Type B pancreatic cell (in vitro differentiated cells): Measurements from ENCODE around the gene KANSL3. TPM values are rescaled to one million over a fixed set of nuclear protein-coding genes. Genes with fewer than 3 reads are reported as not detected.

Source experiments
- DNase-seq: peaks from one replicate; pipeline ENCODE4 v3.0.0; 2021; ENCODE audit warnings: mixed read lengths; ENCODE audit not compliant: unreplicated experiment; ENCODE audit errors: extremely low spot score
- H3K27ac Mint-ChIP-seq: 2 replicates; pipeline ENCODE4 v1.8.0; 2021; ENCODE audit warnings: mild to moderate bottlenecking, mixed read lengths
- H3K27me3 Mint-ChIP-seq: 2 replicates; pipeline ENCODE4 v1.8.0; 2021; ENCODE audit warnings: mixed read lengths
- H3K36me3 Mint-ChIP-seq: 2 replicates; pipeline ENCODE4 v1.8.0; 2021; ENCODE audit warnings: mixed read lengths
- H3K4me1 Mint-ChIP-seq: one replicate; pipeline ENCODE4 v1.8.0; 2021; ENCODE audit warnings: mixed read lengths; ENCODE audit not compliant: unreplicated experiment
- H3K4me3 Mint-ChIP-seq: 2 replicates; pipeline ENCODE4 v1.8.0; 2021; ENCODE audit warnings: mild to moderate bottlenecking, mixed read lengths
- H3K9me3 Mint-ChIP-seq: 2 replicates; pipeline ENCODE4 v1.8.0; 2021; ENCODE audit warnings: mixed read lengths
- total RNA-seq: library from RNA; stranded (reverse); gene quantifications from 2 replicates; pipeline ENCODE4 v1.2.1, GENCODE V29; 2021; ENCODE audit warnings: low replicate concordance
- TF ChIP-seq, protein P1 (sequence below): fragments of 200-600 bp; sonication (generic); conservative IDR thresholded peaks from 2 replicates; pipeline ENCODE4 v1.5.0; 2021; ENCODE audit warnings: antibody characterized with exemption, mild to moderate bottlenecking

KANSL3 gene
- total RNA-seq, 1 donor from 2014 or later = 53.2 TPM

DNA sequence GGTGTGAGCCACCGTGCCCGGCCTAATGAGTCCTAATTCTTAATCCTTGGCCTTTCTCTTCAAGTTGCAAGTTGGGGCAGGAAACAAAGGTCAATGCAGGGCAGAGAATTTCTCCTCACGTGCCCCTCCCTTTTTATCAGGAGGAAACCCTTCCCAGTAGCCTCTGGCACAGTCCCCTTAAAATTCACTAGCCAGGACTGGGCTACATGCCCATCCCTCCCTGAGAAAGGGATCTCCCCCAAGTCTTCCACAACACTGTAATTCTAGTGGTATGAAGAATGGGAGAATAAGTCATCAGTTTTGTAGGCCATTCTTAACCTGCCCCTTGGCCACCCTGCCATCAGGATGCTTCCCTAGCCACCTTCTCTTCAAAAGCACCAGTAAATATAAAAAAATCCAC is 59.4 kb downstream of the KANSL3 start:
- Mint-ChIP-seq H3K4me1 (peaks cover 7% of the 10 kb centered on the region), H3K4me3 (no peak overlapping the region), H3K36me3 (no peaks in the 10 kb centered on the region), H3K27ac (no peak overlapping the region), H3K9me3 (no peaks in the 10 kb centered on the region), H3K27me3 (no peaks in the 10 kb centered on the region)
- TF ChIP-seq, protein P1, sequence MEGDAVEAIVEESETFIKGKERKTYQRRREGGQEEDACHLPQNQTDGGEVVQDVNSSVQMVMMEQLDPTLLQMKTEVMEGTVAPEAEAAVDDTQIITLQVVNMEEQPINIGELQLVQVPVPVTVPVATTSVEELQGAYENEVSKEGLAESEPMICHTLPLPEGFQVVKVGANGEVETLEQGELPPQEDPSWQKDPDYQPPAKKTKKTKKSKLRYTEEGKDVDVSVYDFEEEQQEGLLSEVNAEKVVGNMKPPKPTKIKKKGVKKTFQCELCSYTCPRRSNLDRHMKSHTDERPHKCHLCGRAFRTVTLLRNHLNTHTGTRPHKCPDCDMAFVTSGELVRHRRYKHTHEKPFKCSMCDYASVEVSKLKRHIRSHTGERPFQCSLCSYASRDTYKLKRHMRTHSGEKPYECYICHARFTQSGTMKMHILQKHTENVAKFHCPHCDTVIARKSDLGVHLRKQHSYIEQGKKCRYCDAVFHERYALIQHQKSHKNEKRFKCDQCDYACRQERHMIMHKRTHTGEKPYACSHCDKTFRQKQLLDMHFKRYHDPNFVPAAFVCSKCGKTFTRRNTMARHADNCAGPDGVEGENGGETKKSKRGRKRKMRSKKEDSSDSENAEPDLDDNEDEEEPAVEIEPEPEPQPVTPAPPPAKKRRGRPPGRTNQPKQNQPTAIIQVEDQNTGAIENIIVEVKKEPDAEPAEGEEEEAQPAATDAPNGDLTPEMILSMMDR = no peak
- DNase-seq = no peak

DNA sequence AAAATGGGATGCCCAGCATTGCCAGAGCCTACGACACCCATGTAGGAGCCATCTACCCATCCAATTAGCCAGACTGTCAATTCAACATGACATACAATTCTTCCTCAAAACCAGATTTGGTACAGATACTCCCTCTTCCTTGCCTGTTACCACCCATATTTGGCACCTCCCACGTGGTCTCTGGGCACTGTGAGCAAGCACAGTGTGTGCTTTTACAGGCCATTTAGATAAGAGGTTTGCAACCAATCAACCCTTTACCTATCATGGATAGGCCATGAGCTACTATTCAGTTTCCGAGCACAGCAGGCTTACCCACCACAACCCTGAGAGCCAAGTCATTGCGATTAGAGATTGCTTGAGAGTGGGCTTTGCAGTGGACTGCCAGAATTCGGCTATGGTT is 60.6 kb downstream of the KANSL3 start:
- Mint-ChIP-seq H3K9me3 (no peaks in the 10 kb centered on the region), H3K4me1 (peaks cover 7% of the 10 kb centered on the region), H3K27me3 (no peaks in the 10 kb centered on the region), H3K36me3 (no peaks in the 10 kb centered on the region), H3K4me3 (no peak overlapping the region), H3K27ac (no peak overlapping the region)
- TF ChIP-seq, protein P1 = no peak
- no peak for DNase-seq

DNA sequence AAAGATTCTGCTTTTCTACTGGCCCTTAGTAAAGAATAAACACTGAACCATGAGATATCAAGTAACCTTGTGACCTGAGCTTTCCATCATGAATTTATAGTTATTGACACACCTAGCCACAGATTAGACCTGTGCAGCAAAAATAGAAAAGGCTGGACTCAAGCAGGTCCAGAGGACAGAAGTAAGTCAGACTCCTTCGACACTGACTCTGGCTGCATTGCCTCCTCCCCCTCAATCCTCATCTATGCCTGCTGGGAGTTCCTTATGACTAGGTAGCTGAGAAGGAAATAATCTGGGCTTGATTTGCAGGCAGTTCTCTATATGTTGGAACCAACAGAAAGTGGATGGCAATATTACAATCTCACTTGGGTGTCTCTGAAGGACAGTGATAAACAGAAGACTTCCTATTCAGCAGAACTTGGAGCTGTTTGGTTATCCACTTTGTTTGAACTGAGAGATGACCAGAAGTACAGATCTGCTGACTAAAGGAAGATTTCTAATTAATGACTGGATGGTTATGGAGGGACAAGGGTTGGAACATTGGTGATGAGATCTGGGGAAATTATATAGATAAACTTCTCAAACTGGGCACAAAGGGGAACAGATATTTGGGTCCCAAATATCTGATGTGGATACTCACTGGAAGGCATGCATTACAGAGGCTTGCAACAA is 62.2 kb downstream of the KANSL3 start:
- TF ChIP-seq, protein P1 = no peak
- no peaks in the 10 kb centered on the region for H3K27me3 Mint-ChIP-seq
- H3K4me1 Mint-ChIP-seq = peaks cover 7% of the 10 kb centered on the region
- no peaks in the 10 kb centered on the region for H3K9me3 Mint-ChIP-seq
- H3K36me3 Mint-ChIP-seq = no peaks in the 10 kb centered on the region
- no peak overlapping the region for H3K27ac Mint-ChIP-seq
- no peak overlapping the region for H3K4me3 Mint-ChIP-seq
- DNase-seq = no peak

DNA sequence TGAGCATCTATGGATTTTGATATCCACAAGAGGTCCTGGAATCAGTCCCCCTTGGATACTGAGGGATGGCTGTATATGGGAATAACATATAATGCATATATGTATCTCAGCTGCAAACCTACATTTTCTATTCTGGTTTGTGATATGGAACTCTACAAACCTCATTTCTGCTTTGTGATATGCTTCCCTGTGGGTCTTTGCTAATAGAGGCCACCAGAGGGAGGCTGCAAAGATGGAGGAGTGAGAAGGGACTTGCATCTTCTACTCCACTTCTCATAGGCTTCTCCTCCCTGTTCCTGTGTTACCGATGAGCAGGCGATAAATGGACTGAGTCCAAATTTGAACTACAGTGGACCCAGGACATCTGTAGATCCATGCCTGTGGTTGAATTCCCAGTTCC is 63.7 kb downstream of the KANSL3 start:
- H3K9me3 Mint-ChIP-seq = no peaks in the 10 kb centered on the region
- TF ChIP-seq, protein P1 = peak; percentile 27
- H3K27ac Mint-ChIP-seq = no peak overlapping the region
- no peak for DNase-seq
- no peaks in the 10 kb centered on the region for H3K27me3 Mint-ChIP-seq
- H3K4me1 Mint-ChIP-seq = peaks cover 7% of the 10 kb centered on the region
- no peak overlapping the region for H3K4me3 Mint-ChIP-seq
- no peaks in the 10 kb centered on the region for H3K36me3 Mint-ChIP-seq

DNA sequence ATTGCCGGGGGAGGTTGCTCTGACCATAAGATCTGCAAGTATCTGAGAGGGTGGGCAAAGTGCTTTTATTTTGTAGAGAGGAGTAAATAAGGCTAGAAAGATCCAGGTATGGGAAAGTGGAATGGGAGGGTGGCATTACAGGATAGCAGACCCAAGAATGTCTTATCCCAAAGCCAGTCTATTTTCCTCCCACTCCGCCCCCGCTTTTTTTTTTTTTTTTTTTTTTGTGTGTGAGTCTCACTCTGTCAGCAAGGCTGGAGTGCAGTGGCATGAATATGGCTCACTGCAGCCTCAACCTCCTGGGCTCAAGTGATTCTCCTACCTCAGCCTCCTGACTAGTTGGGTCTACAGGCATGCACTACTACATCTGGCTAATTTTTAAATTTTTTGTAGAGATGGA is 70.0 kb downstream of the KANSL3 start:
- H3K4me3 Mint-ChIP-seq = no peak overlapping the region

More for the DNA sequence above, 70.0 kb downstream of the KANSL3 start:
- Mint-ChIP-seq H3K27ac (no peak overlapping the region), H3K36me3 (no peaks in the 10 kb centered on the region), H3K27me3 (no peaks in the 10 kb centered on the region), H3K9me3 (no peaks in the 10 kb centered on the region), H3K4me1 (no peaks in the 10 kb centered on the region)
- DNase-seq = no peak
- TF ChIP-seq, protein P1 = no peak
